GM18508 (cell line): ENCODE results near the gene ZNF582.

Experiments used
- ATAC-seq: cut with Tn5 transposase; IDR thresholded peaks from one replicate; pipeline ENCODE4 v1.9.1; 2021; ENCODE audit warnings: moderate number of reproducible peaks; ENCODE audit not compliant: insufficient read depth, unreplicated experiment

The ZNF582 gene

GRCh38 chr19:56393119-56394012 is at the start of gene ZNF582:
TSS of gene ZNF582 (minus strand) at chr19:56393534. CDS start at chr19:56391752, 1,782 bp downstream.
- peak; percentile 73 for ATAC-seq

DNA sequence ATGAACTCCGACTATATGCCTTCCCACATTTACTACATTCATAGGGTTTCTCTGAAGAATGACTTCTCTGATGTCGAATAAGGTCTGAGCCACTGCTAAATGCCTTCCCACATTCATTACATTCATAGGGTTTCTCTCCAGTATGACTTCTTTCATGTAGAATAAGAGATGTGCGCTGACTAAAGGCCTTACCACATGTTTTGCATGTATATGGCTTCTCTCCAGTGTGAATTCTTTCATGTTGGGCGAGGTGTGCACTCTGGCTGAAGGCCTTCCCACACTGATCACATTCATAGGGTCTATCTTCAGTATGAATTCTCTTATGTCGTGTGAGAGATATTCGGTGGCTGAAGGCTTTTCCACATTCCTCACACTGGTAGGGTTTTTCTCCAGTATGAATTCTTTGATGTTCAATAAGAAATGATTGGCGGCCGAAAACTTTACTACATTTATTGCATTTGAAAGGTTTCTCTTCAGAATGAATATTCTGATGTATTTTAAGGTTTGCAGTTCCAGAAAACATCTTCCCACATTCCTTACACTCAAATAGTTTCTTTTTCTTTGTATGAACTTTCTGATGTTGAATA is 48.0 kb upstream of the ZNF582 start:
- ATAC-seq, result no peak

DNA sequence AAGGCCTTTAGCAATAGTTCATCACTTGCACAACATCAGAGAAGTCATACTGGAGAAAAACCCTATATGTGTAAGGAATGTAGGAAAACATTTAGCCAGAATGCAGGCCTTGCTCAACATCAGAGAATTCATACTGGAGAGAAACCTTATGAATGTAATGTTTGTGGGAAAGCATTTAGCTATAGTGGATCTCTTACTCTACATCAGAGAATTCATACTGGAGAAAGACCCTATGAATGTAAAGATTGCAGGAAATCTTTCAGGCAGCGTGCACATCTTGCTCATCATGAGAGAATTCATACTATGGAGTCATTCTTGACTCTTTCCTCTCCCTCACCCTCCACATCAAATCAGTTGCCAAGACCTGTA is 30.6 kb upstream of the ZNF582 start:
- no peak for ATAC-seq

GRCh38 chr19:56423276-56423984 is 30.1 kb upstream of the ZNF582 start:
- no peak for ATAC-seq

GRCh38 chr19:56405062-56405461 is 11.7 kb upstream of the ZNF582 start:
- no peak for ATAC-seq

- no peak for ATAC-seq
These were observed 11.3 kb upstream of the ZNF582 start for GRCh38 chr19:56404705-56405056.

DNA sequence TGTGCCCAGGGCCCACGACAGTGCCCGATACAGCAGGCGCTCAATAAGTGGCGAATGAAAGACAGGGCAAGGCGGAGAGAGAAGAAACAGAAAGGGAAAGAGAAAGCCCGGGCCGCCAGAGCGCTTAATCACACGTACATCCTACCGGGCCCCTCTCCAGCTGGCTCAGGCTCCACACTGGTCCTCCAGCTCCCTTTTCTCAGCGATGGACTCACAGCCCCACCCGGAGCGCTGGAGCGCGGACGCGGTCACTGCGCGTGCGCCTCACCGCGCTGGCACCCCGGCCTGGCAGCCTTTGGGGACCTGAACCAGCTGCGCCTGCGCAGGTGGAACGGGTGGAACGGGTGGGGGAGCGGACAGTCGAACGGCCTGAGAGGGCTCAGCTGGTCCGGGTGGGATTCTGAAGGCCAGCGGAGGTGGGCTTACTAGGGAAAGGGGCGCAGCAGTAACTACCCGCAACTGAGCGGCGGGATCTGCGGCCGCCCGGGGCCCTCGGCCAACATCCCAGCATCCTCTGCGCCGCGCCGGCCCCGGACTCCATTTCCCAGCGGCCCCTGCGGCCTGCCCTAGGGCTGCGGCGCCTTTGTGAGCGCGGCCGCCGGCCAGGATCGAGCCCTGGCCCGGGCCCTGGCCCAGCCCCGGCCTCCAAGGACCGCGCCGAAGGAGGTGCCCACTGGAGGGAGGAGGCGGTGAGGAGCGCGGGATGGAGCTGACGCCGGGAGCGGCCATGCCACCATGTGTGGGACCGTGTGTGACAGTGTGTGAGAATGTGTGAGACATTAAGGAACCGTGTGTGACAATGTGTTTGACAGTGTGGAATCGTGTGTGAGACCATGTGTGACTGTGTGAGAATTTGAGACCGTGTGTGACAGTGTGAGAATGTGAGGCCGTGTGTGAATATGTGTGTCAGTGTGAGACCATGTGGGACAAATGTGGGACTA is 10.7 kb upstream of the ZNF582 start, which contains the start of gene ZNF583:
Gene ZNF583, plus strand, starts transcription at position 569 of the 941 bp plus-strand sequence. CDS start 2,783 bp downstream, outside the sequence.
- ATAC-seq, result peak; percentile 62

DNA sequence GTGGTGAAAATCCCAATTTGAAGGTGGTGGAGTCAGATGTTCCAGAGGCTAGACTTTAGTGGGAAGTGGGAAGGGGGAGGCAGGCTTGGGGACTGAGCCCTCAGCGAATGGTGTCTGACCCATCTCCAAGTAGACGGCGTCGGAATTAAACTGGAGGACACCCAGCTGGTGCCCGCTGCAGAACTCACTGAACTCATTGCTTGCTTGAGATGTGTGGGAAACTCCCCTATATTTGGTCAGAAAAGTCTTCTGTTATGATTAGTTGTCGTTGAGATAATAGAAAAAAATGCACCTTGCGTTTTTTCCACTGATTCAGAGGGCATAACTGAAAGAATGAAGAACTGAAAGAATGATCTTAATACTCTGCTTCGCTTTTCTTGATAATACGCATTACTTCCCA is 9.9 kb upstream of the ZNF582 start:
- ATAC-seq, result no peak

- ATAC-seq, result no peak
These were observed 7.2 kb upstream of the ZNF582 start for GRCh38 chr19:56400485-56400884.

DNA sequence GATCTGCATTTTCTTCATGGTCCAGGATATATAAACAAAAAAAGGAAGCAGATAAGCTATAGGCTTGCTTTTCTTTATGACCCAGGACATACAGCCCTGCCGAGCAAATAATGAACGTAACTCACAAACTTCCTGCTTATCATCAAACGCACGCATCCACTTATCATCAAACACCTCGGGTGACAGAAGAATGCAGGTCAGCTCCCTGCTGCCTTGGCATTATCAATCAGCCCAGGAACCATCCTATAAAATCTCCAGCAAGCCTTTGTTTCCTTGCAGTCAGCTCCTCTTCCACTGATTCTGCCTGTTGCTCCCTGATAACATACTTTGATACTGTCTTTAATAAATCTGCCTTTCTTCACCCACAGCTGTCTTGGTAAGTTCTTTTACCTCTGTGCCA is 5.5 kb upstream of the ZNF582 start:
- ATAC-seq, result no peak

GRCh38 chr19:56383826-56384605 is 9.3 kb downstream of the ZNF582 start:
- ATAC-seq, result no peak

- no peak for ATAC-seq
These were observed 16.0 kb downstream of the ZNF582 start for GRCh38 chr19:56377105-56377924.

GRCh38 chr19:56372281-56372680 is 21.1 kb downstream of the ZNF582 start:
- ATAC-seq, result no peak

- no peak for ATAC-seq
These were observed 23.3 kb downstream of the ZNF582 start for GRCh38 chr19:56369886-56370676.

GRCh38 chr19:56367829-56368711 is 25.3 kb downstream of the ZNF582 start:
- ATAC-seq, result no peak

GRCh38 chr19:56360841-56361240 is 32.5 kb downstream of the ZNF582 start:
- no peak for ATAC-seq

DNA sequence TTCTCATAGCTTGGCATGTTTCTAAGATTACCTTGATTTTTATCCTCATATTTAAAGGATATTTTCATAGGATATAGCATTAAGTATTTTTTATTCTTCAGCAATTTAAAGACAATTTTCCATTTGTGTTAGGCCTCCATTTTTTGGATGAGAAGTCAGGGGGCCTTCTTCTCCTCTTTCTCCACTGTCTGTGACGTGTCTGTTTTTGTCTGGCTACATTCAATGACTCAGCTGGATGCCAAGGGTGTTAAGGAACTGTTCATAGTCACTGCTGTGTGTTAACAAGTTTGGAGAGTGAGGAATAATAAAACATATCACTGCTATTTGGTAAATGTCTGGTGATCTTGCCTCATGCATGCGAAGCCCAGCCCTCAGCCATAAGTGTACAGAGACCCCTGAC is 36.4 kb downstream of the ZNF582 start:
- ATAC-seq, result no peak
